NCI-H2196 (cell line): ENCODE results near the gene RAD51B.

Source experiments
- DNase-seq: peaks from one replicate; lab custom pipeline; 2025; ENCODE audit not compliant: unreplicated experiment; lab: John Stamatoyannopoulos, UW

The RAD51B gene

GRCh38 chr14:68576496-68577244, 757.1 kb downstream of the RAD51B start:
- peak; percentile 12 for DNase-seq

- no peak for DNase-seq
Measured at GRCh38 chr14:68577802-68578541, 758.4 kb downstream of the RAD51B start.

GRCh38 chr14:68578597-68578996, 759.0 kb downstream of the RAD51B start:
- no peak for DNase-seq

GRCh38 chr14:68580096-68580645, 760.6 kb downstream of the RAD51B start:
- no peak for DNase-seq

- no peak for DNase-seq
Measured at GRCh38 chr14:68580671-68581070, 761.1 kb downstream of the RAD51B start.

GRCh38 chr14:68583548-68584280, 764.1 kb downstream of the RAD51B start:
- peak; percentile 50 for DNase-seq

GRCh38 chr14:68584786-68585185, 765.2 kb downstream of the RAD51B start:
- peak; percentile 38 for DNase-seq

- no peak for DNase-seq
Measured at GRCh38 chr14:68585690-68586089, 766.1 kb downstream of the RAD51B start.

- no peak for DNase-seq
Measured at GRCh38 chr14:68586896-68587751, 767.5 kb downstream of the RAD51B start.

- no peak for DNase-seq
Measured at GRCh38 chr14:68587931-68588330, 768.4 kb downstream of the RAD51B start.

GRCh38 chr14:68589447-68590200, 770.0 kb downstream of the RAD51B start:
- DNase-seq, result no peak

- no peak for DNase-seq
Measured at GRCh38 chr14:68590201-68590522, 770.6 kb downstream of the RAD51B start.

GRCh38 chr14:68591786-68592185, 772.2 kb downstream of the RAD51B start:
- no peak for DNase-seq

GRCh38 chr14:68592948-68593556, 773.5 kb downstream of the RAD51B start:
- no peak for DNase-seq

GRCh38 chr14:68593806-68594536, 774.4 kb downstream of the RAD51B start:
- no peak for DNase-seq

- no peak for DNase-seq
Measured at GRCh38 chr14:68594737-68595380, 775.3 kb downstream of the RAD51B start.

GRCh38 chr14:68596211-68596610, 776.6 kb downstream of the RAD51B start:
- DNase-seq, result no peak

- DNase-seq, result no peak
Measured at GRCh38 chr14:68596701-68597100, 777.1 kb downstream of the RAD51B start.
